HCT116 (cell line): ENCODE results near the gene FAR2.

ENCODE experiments used
- CEBPB ChIP-seq: IDR thresholded peaks from 2 replicates; pipeline ENCODE4 v1.6.1; 2012; ENCODE audit warnings: low read depth
- EZH2 ChIP-seq: fragments of 200-600 bp; sonication (generic); IDR thresholded peaks from 2 replicates; pipeline ENCODE4 v1.6.1; 2017; ENCODE audit warnings: antibody characterized with exemption, mixed run types

- TF ChIP-seq EZH2: no peak
- TF ChIP-seq CEBPB: no peak
Measured at GRCh38 chr12:29159661-29160060, 10.6 kb downstream of the FAR2 start.
